Inflammatory macrophage treated with lipopolysaccharide for 4 hours (primary cell): Measurements from ENCODE around the gene CNDP2.

Source experiments
- DNase-seq: peaks from one replicate; pipeline ENCODE4 v3.0.0-alpha.2; 2020

CNDP2 gene

DNA sequence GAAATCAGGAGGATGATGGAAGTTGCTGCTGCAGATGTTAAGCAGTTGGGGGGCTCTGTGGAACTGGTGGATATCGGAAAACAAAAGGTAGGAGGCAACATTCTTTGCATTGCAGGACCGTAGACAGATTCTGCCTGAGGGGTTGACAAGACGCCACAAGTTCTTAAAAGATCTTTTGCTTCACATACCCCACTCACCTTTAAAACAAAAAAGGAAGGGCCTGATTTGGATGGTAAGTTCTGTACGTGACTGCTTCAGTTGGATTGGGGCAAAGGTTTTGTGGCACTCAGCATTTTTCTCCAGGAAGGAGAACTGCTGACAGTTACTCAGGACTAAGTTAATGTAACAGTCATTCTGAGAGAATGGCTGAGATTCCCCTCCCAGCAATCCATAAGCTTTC lies 5.2 kb downstream of the CNDP2 start:
- DNase-seq, result peak; percentile 74

DNA sequence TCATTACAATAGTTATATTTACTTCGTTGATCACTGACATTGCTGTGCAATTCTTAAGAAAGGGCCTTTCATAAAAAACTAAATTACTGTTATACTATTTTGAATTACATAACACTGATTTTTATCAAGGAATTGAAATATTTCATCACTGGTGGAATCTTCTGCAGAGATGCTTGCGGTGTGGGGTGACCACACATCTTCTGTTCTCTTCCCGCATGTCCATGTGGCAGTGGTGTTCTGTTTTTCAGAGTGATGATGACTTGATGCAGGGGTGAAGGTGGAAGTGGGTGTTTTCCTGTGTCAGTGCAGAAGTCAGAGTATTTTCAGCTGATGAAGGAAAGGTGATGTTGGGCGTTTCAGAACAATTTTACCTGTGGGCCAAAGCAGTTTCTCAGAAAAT lies 7.0 kb downstream of the CNDP2 start:
- no peak for DNase-seq

DNA sequence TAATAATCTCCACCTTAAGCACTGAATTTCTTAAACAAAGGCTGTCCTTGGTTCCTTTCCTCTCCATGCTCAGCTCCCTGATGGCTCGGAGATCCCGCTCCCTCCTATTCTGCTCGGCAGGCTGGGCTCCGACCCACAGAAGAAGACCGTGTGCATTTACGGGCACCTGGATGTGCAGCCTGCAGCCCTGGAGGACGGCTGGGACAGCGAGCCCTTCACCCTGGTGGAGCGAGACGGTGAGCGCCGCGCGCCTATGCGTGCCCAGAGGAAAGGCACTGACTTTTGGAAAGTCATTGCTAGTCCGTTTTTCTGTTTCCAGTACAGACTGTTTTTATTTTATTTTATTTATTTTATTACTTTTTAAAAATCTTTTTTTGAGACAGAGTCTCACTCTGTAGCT lies 9.6 kb downstream of the CNDP2 start:
- DNase-seq, result no peak

DNA sequence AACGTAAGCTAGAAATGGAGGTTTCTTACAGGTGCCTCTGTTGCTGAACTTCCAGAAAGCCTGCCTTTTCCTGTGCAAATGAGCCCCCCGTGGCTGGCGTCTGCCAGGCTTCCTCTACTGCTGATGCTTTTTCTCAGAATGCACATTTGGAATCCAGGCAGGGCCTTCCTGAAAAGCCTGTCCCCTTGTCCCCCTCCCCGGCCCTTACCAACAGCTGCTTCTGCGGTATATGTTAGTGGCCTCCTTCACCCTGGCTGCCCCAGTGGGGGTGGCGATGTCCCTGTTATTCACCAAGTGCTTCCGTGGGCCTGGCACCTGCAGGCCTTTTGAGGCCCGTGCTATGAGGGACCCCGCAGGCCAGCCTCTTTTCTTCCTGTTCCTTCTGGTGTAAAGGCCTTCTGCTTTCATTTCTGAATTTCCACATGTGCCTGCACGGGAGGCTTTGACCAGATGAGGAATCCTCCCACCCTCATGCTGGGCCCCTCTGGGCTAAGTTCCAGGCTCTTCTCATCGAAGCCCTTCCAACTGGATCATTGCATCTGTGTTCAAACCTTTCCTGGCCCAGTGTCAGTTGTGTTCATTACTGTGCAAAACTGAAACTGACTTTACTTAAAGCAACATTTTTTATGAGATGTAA lies 10.4 kb downstream of the CNDP2 start:
- DNase-seq, result peak; percentile 42

DNA sequence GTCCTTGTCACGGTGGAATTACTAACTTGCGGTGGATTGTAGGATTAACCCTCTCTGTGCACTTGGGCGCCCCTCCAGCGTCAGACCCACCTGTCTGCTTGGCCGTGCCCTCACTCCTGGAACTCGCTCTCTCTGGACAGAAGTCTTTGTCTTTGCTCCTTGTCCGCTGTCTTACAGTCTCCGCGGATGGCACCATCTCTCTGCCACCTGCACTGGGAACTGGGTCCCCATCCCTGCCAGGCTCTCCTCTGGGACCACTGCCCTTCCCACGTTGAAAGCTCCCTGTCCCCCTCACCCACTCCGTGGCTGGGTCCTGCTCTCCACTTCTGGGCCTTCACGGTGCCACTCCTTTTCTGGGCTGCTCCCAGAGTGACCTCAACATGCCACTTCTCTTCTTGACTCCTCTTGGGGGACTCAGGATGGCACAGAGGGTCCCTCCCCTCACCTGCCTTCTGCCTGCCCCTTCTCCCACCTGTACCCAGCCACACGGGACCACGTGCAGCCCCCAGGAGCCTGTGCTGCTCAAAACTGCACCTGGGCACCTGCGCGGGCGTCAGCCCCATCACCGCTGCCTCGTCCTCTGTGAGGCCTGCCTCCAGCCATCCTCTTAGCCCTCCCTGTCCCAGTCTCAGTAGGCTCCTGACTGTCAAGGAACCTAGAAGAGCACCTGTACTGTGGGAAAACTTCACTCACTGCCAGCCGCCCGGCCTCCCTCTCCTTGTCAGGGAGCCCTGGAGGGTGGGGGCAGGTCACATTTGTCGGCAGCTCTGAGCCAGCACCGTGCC lies 11.1 kb downstream of the CNDP2 start:
- DNase-seq, result no peak

DNA sequence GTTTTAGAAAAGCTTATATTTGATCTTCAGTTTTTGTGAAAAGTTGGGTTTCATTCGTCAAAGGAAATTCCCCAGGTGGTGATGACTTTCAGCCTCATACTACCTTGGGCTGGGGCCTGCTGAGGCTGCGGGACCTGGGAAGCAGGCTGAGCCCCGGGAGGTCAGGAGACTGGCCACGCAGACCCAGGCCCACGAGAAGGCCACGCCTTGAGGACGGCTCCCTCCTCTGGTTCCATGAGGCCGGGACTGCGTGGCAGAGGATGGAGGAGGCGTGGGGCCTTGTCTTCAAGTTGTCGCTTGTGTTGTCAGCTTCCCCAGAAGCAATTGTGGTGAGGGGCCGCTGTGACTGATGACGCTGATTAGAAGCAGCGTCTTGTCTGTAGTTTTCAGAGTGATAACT lies 11.8 kb downstream of the CNDP2 start:
- no peak for DNase-seq

DNA sequence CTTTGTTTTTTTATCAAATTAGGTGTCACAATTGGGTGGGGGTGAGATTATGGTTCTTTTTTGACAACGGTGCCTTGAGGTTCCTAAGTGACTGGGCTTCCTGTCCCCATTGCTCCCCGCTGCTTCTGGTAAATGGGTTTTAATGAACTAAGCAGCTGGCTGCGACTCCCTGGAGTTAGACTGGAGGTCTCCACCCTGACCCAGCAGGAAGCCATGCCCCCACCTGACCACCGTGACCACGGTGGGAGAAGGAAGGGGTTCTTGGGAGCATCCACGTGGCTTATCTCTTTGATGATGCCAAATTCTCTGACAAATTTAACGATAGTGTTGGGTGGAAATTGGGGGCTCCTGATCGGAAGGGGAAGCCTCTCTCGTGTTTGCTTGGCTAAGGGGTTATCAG lies 12.2 kb downstream of the CNDP2 start:
- no peak for DNase-seq

DNA sequence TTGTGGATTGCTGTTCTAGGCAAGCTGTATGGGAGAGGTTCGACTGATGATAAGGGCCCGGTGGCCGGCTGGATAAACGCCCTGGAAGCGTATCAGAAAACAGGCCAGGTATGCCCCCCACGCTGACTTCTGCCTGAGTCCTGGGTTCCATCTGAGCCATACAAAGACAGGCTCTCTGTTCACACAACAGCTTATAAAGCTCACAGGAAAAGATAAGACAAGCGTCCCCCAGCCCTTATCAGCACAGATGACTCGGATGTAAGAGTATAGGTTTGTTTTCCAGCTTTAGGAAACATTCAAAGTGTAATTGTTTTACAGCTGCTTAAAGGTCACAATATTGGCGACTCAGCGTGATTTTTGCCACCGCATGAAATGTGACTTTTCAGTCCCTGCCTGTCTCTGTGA lies 12.7 kb downstream of the CNDP2 start:
- no peak for DNase-seq

DNA sequence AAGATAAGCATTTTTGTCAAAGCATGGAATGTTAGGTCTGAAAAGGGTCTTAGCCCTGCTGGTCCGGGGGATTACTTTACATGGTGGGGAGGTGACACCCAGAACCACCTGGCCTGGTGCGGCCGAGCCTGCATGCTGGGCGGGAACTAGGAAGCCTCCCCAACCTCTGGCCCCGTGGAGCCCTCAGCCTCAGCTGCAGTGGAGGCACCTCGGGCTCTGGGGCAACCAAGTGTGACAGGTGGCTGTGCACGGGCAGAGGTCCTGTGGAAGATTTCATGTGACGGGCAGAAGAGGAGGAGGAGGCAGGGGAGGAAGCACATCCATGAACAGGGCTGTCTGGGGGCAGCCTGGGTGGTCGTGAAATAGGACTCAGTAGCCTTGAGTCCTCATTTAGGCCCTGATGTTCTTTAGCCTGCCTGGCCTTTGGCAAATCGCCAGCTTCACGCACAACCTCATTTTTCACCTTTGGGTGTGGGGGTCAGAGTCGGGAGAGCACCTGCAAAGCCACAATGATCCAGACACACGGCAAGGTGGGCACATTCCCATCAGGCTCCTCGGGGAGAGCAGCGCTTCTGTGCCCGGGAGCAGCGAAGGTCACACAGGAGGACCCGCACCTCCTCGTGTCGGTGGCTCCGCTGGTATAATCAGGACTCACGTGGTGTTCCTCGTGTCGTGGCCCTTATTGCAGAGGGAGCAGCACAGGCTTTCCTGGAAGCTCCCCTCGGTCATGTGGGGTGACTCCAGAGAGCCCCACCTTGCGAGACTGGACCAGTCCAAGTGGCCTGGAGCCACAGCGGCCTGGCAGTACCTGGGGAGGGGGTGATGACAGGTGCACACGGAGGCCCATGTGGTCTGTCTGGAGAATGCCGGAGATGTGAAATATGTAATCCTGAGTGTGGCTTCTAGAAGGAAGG lies 13.9 kb downstream of the CNDP2 start:
- no peak for DNase-seq

DNA sequence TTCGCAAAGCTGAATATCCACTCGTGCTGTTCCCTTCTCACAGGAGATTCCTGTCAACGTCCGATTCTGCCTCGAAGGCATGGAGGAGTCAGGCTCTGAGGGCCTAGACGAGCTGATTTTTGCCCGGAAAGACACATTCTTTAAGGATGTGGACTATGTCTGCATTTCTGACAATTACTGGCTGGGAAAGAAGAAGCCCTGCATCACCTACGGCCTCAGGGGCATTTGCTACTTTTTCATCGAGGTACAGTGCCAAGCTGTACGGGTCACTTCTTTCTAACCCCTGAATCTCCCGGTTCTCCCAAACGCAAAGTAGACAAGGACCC lies 14.6 kb downstream of the CNDP2 start:
- no peak for DNase-seq

DNA sequence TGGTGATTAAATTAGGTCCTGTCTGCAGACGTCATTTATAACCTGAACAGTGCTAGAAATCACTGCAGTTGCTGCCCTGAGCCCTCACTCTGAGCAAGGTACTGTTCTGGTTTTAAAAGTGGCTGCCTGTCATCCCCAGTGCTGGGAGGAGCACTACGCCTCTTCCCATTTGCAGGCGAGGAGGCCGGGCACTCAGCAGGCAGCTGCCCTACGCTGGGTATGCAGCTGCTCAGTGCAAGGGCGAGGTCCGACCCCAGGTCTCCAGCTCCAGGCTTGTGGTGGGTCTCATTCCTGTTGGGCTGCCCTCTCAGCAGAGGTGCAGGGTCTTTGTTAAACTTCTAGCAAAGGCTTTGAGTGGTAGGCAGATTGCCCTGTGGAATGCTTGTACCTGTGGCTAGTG lies 15.7 kb downstream of the CNDP2 start:
- DNase-seq, result no peak

DNA sequence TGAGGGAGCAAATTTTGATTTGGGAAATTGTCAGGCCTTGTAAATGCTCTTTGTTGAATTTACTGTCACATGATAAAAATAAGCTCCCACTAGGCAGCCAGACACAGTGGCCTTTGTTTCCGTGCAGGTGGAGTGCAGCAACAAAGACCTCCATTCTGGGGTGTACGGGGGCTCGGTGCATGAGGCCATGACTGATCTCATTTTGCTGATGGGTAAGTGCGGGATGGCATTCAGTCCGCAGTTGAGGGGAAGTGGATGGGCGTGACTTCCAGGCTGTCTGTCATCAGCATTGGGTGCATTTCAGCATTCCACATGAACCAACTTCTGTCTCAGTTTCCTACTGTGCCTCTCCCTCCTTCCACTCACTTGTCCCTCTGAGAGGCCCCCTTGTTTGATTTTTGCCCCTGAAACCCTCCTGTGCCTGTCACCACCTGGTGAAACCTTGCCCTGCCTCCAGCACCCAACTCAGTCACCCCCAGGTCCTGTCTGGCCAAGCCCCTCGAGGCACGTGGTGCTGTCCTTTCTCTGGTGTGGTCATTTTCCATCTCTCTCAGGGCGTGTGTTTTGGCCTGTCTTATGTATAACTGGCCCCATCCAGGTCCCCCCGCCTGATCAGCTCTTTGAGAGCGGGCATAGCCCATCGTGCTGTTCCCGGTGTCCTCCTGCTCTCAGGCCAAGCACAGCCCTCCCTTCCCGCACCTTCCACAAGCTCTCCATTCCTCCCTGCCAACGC lies 16.3 kb downstream of the CNDP2 start:
- DNase-seq, result no peak

DNA sequence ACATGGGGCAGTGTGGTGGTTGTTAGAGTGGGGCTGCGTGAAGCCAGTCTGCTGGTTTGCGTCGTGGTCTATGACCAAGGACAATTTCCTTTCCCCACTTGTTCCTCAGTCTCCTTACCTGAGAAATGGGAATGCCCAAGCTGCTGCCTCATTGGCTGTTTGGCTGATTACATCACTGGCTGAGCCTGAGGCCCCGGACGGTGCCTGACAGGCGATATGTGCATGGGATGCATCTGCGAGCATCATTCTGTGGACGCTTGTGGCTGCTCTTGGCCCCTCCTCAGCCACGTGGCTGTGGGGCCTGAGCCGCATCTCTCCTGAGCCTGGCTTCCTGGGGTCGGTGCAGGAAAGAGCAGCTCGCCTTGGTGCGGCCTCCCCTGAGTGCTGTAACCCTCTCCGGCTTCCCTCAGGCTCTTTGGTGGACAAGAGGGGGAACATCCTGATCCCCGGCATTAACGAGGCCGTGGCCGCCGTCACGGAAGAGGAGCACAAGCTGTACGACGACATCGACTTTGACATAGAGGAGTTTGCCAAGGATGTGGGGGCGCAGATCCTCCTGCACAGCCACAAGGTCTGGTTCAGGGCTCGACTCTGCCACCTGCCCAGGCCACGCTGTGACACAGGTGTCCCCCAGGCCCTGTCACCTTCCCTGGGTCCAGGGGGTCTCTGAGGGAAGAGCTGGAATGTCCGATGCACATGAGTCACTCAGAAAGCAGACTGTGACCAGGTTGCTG lies 17.2 kb downstream of the CNDP2 start:
- no peak for DNase-seq

DNA sequence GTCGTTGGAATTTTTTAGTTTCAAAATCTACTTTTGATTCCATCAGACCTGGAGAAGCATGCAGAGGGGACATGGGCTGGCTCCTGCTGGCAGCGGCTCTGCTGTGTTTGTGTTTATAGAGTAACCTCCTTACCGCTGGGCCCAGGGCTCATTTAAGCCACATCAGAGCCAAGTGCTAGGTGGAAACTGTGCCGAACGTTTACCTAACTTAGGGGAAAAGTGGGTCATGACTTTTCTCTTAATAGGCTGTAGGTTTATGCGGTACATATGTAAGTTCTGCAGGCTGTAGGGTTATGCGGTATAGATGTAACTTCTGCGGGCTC lies 17.7 kb downstream of the CNDP2 start:
- DNase-seq, result no peak

DNA sequence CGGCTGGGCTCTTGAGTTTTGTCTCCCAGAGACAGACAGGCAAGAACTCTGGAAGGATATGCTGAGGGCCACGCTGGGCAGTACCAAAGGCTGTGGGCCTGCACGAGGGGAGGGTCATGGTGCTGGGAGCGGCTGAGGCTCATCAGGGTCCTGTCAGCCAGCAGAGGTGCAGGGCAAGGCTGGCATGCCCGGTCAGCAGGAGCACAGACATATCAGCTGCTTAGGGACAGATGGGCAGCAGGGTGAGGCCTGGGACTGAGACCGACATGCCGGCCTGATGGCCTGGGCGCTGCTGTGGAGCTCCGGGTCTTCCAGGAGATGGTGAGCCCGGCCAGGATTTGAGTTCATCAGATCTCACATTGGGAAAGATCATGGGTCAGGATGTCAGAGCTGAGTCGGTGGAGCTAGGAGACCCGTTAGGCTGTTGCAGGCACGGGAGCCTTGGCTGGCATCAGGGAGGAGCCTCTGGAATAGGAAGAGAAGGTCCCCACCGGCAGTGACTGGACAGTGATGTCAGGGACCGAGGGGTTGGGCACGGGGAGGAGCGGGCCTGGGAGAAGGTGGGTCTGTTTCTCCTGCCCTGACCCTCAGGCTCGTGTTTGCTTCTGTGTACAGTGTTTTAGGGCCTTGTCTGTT lies 18.8 kb downstream of the CNDP2 start:
- DNase-seq, result no peak

DNA sequence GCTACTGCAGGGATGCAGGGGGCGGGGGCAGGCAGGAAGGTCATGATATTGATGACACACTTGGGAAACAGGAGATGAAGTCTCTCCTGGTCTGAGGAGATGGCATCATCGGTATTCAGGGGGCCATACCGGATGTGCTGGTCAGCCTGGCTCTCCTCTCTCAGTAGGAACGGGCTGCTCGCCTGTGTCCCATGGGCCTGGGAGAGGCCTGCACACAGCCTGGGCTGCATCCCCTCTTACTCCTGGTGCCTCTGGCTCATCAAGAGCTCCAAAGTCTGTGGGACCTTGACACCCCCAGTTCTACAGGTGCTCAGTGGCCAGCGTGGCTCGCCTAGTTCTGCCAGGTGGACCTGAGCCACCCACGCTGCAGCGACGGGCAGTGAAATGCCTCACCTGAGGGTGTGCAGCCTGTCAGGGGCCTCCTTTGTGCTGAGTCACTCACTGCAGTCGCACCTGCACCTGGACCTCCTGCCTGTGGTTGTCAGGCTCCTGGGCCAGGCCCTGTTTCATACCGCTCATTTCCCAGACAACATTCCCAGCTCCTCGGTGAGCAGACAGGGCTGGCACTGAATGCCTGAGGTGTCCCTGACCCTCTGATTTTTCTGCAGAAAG lies 19.6 kb downstream of the CNDP2 start:
- no peak for DNase-seq

DNA sequence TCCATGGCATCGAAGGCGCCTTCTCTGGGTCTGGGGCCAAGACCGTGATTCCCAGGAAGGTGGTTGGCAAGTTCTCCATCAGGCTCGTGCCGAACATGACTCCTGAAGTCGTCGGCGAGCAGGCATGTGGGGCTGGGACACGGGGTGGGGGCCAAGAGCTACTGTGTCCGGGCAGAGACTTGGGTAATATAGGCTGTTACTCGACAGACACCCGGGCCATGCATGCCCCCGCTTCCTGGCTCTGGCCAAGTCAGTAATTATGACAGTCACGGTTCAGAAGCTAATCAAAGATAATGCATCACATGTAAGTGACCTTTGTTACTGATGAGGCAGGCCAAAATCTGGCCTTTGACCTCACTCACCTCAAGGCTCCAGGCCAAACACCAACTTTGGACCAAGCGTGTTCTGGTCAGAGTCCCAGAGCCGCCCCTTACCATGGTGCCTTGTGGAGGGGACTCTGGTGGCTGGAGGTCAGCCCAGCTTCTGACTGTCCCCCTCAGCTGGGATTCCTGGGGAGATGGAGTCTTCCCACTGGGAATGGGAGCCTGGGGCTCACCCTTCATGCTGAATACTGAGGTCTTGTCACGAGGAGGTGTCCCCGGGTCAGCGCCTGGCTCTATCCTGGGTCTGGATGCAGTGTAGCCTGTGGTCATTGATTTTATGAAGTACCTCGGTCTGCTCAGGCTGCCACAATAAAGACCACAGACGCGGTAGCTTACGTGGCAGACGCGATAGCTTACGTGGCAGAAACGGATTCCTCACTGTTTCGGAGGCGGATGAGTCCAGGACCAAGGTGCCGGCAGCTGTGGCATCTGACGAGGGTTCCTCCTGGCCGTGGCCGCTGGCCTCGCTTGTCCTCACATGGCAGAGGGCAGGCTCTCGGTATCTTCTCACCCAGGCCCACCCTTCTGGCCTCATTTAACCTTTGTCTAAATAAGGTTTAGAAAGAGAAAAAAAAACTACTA lies 20.4 kb downstream of the CNDP2 start:
- no peak for DNase-seq

DNA sequence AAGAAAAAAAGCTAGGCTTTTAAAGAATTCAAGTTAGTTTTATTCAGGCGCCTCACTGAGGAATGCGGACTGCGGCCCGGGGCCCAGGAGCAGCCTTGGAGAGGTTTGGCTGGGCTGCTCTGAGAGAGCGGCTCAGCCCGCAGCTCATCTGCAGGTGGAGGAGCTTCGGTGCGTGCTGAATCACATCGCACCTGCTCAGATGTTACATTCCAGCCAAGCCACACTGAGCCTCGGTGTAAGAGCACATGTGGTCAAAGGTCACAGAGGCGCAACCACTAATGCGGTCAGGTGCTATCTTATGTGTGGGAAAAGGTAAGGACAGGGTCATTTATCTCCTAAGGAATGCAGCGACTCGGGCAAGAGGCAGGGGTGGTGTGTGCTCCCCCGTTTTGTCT lies 21.1 kb downstream of the CNDP2 start:
- DNase-seq, result no peak

DNA sequence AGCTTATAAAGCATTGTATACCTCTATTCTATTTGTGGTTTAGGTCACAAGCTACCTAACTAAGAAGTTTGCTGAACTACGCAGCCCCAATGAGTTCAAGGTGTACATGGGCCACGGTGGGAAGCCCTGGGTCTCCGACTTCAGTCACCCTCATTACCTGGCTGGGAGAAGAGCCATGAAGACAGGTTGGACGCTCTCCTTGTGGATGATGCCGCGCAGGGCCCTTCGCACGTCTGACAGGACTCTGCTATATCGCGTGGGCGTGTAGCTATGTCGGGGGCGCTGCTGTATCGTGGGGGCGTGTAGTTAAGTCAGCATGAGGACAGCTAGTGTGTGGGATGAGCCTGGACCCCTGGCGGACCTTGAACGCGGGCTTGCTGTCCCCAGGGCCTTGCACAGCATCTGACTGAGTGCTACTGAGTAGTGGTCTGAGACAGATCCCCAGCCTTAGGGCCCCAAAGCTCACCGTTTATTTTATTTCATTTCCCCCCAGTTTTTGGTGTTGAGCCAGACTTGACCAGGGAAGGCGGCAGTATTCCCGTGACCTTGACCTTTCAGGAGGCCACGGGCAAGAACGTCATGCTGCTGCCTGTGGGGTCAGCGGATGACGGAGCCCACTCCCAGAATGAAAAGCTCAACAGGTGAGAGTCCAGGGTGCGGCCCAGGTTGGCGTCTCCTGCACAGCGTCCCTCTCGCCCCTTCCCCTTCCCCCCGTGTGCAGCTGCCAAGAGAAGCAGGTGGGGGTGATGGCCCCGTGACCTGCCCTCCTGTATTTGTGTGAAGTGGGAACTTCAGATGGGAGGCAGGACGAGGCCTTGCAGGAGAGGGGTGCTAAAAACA lies 22.5 kb downstream of the CNDP2 start:
- no peak for DNase-seq
